Common myeloid progenitor, CD34-positive (primary cell): ENCODE measurements around the gene BYSL.

ENCODE experiments used
- CTCF ChIA-PET: fragments of 350-600 bp; sonication (Branson Sonifier 250); formaldehyde crosslinking; loops from one replicate; lab custom pipeline; 2021; ENCODE audit warnings: antibody characterized with exemption; lab: Charles Lee
- POLR2A ChIA-PET: fragments of 350-600 bp; sonication (Branson Sonifier 250); formaldehyde crosslinking; loops from one replicate; lab custom pipeline; 2021; ENCODE audit warnings: antibody characterized with exemption; lab: Charles Lee
- DNase-seq, 3 donors: peaks; one replicate each; pipeline versions ENCODE4 v3.0.0 to v3.0.0-alpha.2; 2013
- H3K27ac ChIP-seq, 2 experiments: 1 replicate in 1 of 2; 2 replicates in 1 of 2; pipeline ENCODE4 v1.7.0; 2013; ENCODE audit warnings: inconsistent platforms in 2 of 2, low read length in 2 of 2, mild to moderate bottlenecking in 2 of 2, low read depth in 1 of 2, moderate library complexity in 1 of 2; ENCODE audit not compliant: severe bottlenecking in 2 of 2, insufficient read depth in 1 of 2, poor library complexity in 1 of 2
- H3K27me3 ChIP-seq, 5 experiments: replicated peaks in 2 of 5; 1 replicate in 3 of 5; 2 replicates in 2 of 5; pipeline versions ENCODE4 v1.6.1 to v1.7.0; 2013; ENCODE audit warnings: low read length in 4 of 5, mild to moderate bottlenecking in 2 of 5, moderate library complexity in 2 of 5, inconsistent platforms in 1 of 5; ENCODE audit not compliant: insufficient read depth in 5 of 5, control insufficient read depth in 4 of 5
- H3K36me3 ChIP-seq, 4 experiments: 1 replicate in 2 of 4; 2 replicates in 2 of 4; pipeline versions ENCODE4 v1.6.1 to v1.7.0; 2013; ENCODE audit warnings: low read length in 3 of 4, control low read depth in 1 of 4, mild to moderate bottlenecking in 1 of 4; ENCODE audit not compliant: control insufficient read depth in 4 of 4, insufficient read depth in 4 of 4
- H3K4me1 ChIP-seq, 4 experiments: 1 replicate in 3 of 4; 2 replicates in 1 of 4; pipeline versions ENCODE4 v1.6.1 to v1.7.1; 2013; ENCODE audit warnings: low read length in 3 of 4, mild to moderate bottlenecking in 3 of 4, control low read depth in 1 of 4, inconsistent platforms in 1 of 4, moderate library complexity in 1 of 4; ENCODE audit not compliant: control insufficient read depth in 4 of 4, insufficient read depth in 4 of 4; ENCODE audit errors: control extremely low read depth in 1 of 4
- H3K4me3 ChIP-seq, 7 experiments: 1 replicate in 4 of 7; 2 replicates in 3 of 7; pipeline versions ENCODE4 v1.5.1 to v1.7.0; 2013; ENCODE audit warnings: mild to moderate bottlenecking in 7 of 7, low read length in 6 of 7, moderate library complexity in 6 of 7, inconsistent platforms in 2 of 7, low read depth in 2 of 7, control low read depth in 1 of 7; ENCODE audit not compliant: insufficient read depth in 4 of 7, control insufficient read depth in 1 of 7; ENCODE audit errors: extremely low read depth in 1 of 7
- H3K9me3 ChIP-seq, 5 experiments: 1 replicate in 4 of 5; 2 replicates in 1 of 5; pipeline versions ENCODE4 v1.6.1 to v1.7.1; 2013; ENCODE audit warnings: low read length in 4 of 5, mild to moderate bottlenecking in 2 of 5, inconsistent platforms in 1 of 5, low read depth in 1 of 5, moderate library complexity in 1 of 5; ENCODE audit not compliant: control insufficient read depth in 4 of 5, insufficient read depth in 2 of 5; ENCODE audit errors: control extremely low read depth in 1 of 5
- WGBS: methylation state at CpG from one replicate; pipeline ENCODE4 v1.1.5; 2013; ENCODE audit not compliant: insufficient coverage; 5-methylcytosine and 5-hydroxymethylcytosine counted together

Gene BYSL

GRCh38 chr6:41929924-41930323 is 8.6 kb downstream of the BYSL start:
- no peaks in the 10 kb centered on the region for H3K27me3 ChIP-seq
- POLR2A ChIA-PET, result no interaction called here
- no peak for DNase-seq
- 91% methylated on average over 4 of the region's 6 CpGs for WGBS
- H3K9me3 ChIP-seq, result no peaks in the 10 kb centered on the region
- peaks cover 0 to 9% (median 9%) of the 10 kb centered on the region in 4 experiments for H3K4me1 ChIP-seq
- no peak overlapping the region for H3K4me3 ChIP-seq
- CTCF ChIA-PET, result interaction anchor here (0.9 to 10.9 kb wide), 7 partner anchors 7 to 115 kb away, joined by 3 to 119 read pairs (median 3); partner anchors contain the start of genes BYSL, CCND3 and MED20
- no peak overlapping the region for H3K27ac ChIP-seq
- H3K36me3 ChIP-seq, result peaks cover 27 to 85% (median 66%) of the 10 kb centered on the region in 4 experiments

DNA sequence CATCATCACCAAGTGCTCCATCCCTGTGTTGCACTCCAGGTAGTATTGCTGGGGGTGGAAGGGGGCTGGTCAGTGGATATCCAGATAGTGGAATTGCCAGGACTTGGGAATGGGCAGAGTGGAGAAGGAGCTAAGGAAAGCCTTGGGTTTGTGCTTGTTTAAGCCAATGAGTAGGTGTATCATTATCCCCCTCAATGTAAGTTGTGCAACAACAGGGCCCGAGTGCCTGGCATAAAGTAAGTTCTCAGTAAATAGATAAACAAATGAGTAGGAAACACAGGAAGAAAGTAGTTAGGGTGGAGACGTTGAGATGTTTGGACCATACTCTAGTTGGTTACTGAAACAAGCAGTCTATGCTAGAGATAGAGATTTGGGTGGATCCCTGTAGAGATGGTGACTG is 10.5 kb downstream of the BYSL start:
- POLR2A ChIA-PET, result no interaction called here
- H3K36me3 ChIP-seq, result peaks cover 26 to 94% (median 70%) of the 10 kb centered on the region in 4 experiments
- DNase-seq, result no peak
- H3K4me1 ChIP-seq, result peaks cover 4 to 28% (median 27%) of the 10 kb centered on the region in 4 experiments
- H3K27me3 ChIP-seq, result no peaks in the 10 kb centered on the region
- 90% methylated on average over 2 of the region's 2 CpGs for WGBS
- H3K9me3 ChIP-seq, result no peaks in the 10 kb centered on the region
- H3K4me3 ChIP-seq, result no peak overlapping the region
- CTCF ChIA-PET, result interaction anchor here (1.1 to 2.6 kb wide), 4 partner anchors 10 to 113 kb away, joined by 3 to 14 read pairs (median 4); partner anchors contain the start of genes BYSL and MED20
- no peak overlapping the region for H3K27ac ChIP-seq

DNA sequence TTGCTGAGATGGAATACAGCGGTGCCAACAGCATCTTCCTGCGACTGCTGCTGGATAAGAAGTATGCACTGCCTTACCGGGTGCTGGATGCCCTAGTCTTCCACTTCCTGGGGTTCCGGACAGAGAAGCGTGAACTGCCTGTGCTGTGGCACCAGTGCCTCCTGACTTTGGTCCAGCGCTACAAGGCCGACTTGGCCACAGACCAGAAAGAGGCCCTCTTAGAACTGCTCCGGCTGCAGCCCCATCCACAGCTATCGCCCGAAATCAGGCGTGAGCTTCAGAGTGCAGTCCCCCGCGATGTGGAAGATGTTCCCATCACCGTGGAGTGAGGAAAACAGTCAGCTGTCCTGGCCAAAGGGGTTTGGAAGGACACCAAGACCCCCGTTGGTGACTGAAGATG is 11.1 kb downstream of the BYSL start:
- H3K36me3 ChIP-seq, result peaks cover 22 to 94% (median 67%) of the 10 kb centered on the region in 4 experiments
- H3K27ac ChIP-seq, result no peak overlapping the region
- H3K27me3 ChIP-seq, result no peaks in the 10 kb centered on the region
- DNase-seq, result no peak
- ChIA-PET POLR2A (interaction anchor here (1.0 kb wide), 1 partner anchor 11 kb away, joined by 4 read pairs; the partner anchor contains the start of genes BYSL and MED20), CTCF (interaction anchor here (0.6 to 14.6 kb wide), 6 partner anchors 7 to 112 kb away, joined by 3 to 180 read pairs (median 3); partner anchors contain the start of genes BYSL, MED20 and TAF8)
- 96% methylated on average over 15 of the region's 15 CpGs for whole genome bisulfite sequencing
- H3K4me3 ChIP-seq, result no peak overlapping the region
- H3K9me3 ChIP-seq, result no peaks in the 10 kb centered on the region
- H3K4me1 ChIP-seq, result peaks cover 7 to 33% (median 33%) of the 10 kb centered on the region in 4 experiments

GRCh38 chr6:41934278-41935192 is 13.2 kb downstream of the BYSL start:
- Histone ChIP-seq H3K4me1 (peaks cover 20 to 55% (median 54%) of the 10 kb centered on the region in 4 experiments), H3K36me3 (peaks cover 12 to 80% (median 49%) of the 10 kb centered on the region in 4 experiments), H3K4me3 (peak overlapping the region in 2 of 7 experiments; percentile 11 to 55), H3K9me3 (no peaks in the 10 kb centered on the region), H3K27ac (peak overlapping the region in 1 of 2 experiments; percentile 16), H3K27me3 (no peaks in the 10 kb centered on the region)
- ChIA-PET CTCF (interaction anchor here (0.6 to 14.6 kb wide), 9 partner anchors 9 to 1363 kb away, joined by 3 to 180 read pairs (median 3); partner anchors contain the start of genes BYSL, MED20 and TAF8), POLR2A (interaction anchor here (0.6 to 0.8 kb wide), 2 partner anchors 12 to 33 kb away, joined by 3 read pairs; no protein-coding TSS in a partner anchor)
- no peak for DNase-seq
- WGBS, result 100% methylated on average over 1 of the region's 7 CpGs

GRCh38 chr6:41935193-41935574 is 13.9 kb downstream of the BYSL start:
- peaks cover 26 to 62% (median 60%) of the 10 kb centered on the region in 4 experiments for H3K4me1 ChIP-seq
- no peak for DNase-seq
- peak overlapping the region in 1 of 2 experiments; percentile 16 for H3K27ac ChIP-seq
- WGBS, result 0% methylated on average over 1 of the region's 1 CpG
- H3K4me3 ChIP-seq, result peak overlapping the region in 2 of 7 experiments; percentile 11 to 55
- H3K9me3 ChIP-seq, result no peaks in the 10 kb centered on the region
- ChIA-PET CTCF (interaction anchor here (1.2 to 14.6 kb wide), 9 partner anchors 10 to 567 kb away, joined by 3 to 180 read pairs (median 3); partner anchors contain the start of genes BYSL, MED20 and TAF8), POLR2A (interaction anchor here (0.6 to 1.1 kb wide), 3 partner anchors 13 to 33 kb away, joined by 3 to 4 read pairs (median 3); partner anchors contain the start of genes BYSL and MED20)
- no peaks in the 10 kb centered on the region for H3K27me3 ChIP-seq
- peaks cover 10 to 74% (median 43%) of the 10 kb centered on the region in 4 experiments for H3K36me3 ChIP-seq

DNA sequence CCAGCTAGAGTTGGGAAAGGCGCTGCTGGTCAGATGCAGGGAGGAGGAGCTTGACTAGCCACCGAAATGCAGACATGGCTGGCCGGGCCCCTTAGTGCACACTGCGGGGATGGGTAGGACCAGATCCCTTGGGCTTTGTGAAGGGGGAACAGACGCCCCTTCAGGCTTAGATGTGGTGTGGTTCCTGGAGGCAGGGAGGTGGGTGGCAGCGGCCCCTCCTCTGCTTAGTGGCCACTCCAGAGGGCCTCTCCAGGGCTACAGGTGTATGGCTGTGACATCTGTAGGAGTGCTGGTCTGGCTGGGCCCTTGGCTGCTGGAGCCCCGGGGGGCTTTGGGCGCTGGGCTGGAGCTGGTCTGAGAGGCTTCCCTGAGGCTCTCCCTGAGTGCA is 14.4 kb downstream of the BYSL start:
- Histone ChIP-seq H3K27me3 (no peaks in the 10 kb centered on the region), H3K9me3 (no peaks in the 10 kb centered on the region), H3K4me3 (peak overlapping the region in 4 of 7 experiments; percentile 25 to 55 (median 40)), H3K4me1 (peaks cover 28 to 66% (median 65%) of the 10 kb centered on the region in 4 experiments), H3K36me3 (peaks cover 9 to 73% (median 40%) of the 10 kb centered on the region in 4 experiments), H3K27ac (peak overlapping the region in 1 of 2 experiments; percentile 54)
- 47% methylated on average over 3 of the region's 8 CpGs for WGBS
- CTCF ChIA-PET, result interaction anchor here (0.9 to 14.6 kb wide), 17 partner anchors 10 to 1143 kb away, joined by 3 to 180 read pairs (median 3); partner anchors contain the start of genes BYSL, MED20 and TAF8
- POLR2A ChIA-PET, result interaction anchor here (0.6 to 1.4 kb wide), 4 partner anchors 14 to 158 kb away, joined by 3 to 4 read pairs (median 3); partner anchors contain the start of genes BYSL and MED20
- DNase-seq, result peak in 1 of 3 donors; percentile 9
